Measurements from ENCODE around the gene NUDCD3.

DNA sequence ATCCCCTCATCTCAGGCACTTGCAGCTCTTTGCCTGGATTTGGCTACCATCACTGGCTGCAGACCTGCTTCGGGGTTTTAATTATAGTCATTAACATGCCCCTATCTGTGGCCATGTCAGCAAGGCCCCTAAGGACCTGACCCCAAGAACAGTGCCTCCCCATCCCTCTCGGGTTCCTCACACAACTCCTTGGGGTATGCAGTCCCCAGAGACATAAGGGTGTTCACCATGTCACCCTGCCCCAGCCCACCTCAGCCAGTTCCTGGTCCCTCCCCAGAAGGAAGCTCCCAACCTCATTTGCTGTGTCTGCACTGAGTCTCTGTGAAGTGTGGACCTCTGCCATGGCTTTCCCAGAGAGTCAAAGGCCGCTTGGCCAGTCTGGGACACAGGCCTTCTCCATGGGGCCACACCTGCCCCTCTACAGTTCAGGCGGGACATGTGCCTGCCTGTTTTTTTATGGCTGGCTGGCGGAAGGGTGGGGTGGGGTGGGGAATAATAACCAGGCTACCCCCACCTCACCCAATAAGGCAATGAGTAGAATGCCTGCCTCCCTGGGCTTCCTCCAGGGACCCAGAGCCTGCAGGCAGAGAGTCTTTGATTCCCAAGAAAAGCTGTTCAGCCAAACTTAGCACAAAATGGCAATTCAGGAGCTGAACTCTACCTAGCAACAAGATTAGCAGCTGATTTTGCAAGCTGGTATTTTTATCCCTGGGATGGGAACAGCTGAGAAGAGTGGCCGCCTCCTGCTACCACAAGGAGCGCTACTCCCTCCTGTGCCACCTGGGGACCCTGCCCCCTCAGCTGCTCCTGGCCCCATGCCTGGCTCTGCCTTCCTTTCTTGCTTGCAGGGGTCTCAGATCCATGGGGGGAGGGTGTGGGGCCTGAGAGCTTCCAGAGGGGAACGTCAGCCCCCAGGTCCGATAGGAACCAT lies 141.3 kb downstream of the NUDCD3 start:
- no peak for TF ChIP-seq POLR2A (IDR thresholded peaks at IDR 0.05)
- TF ChIP-seq, protein P1, sequence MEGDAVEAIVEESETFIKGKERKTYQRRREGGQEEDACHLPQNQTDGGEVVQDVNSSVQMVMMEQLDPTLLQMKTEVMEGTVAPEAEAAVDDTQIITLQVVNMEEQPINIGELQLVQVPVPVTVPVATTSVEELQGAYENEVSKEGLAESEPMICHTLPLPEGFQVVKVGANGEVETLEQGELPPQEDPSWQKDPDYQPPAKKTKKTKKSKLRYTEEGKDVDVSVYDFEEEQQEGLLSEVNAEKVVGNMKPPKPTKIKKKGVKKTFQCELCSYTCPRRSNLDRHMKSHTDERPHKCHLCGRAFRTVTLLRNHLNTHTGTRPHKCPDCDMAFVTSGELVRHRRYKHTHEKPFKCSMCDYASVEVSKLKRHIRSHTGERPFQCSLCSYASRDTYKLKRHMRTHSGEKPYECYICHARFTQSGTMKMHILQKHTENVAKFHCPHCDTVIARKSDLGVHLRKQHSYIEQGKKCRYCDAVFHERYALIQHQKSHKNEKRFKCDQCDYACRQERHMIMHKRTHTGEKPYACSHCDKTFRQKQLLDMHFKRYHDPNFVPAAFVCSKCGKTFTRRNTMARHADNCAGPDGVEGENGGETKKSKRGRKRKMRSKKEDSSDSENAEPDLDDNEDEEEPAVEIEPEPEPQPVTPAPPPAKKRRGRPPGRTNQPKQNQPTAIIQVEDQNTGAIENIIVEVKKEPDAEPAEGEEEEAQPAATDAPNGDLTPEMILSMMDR (IDR thresholded peaks at IDR 0.05), result no peak
